Erythroblast (primary cell): ENCODE measurements around the gene KLHL29.

Source experiments
- DNase-seq, 2 experiments: peaks; one replicate each; lab custom pipeline; 2025; lab: John Stamatoyannopoulos, UW
- GATA1 ChIP-seq: IDR thresholded peaks from 2 replicates; pipeline ENCODE4 v1.6.1; 2011; ENCODE audit warnings: low read depth, mild to moderate bottlenecking, control low read depth, low read length, moderate library complexity
- POLR2A ChIP-seq: IDR thresholded peaks from 2 replicates; pipeline ENCODE4 v1.6.1; 2011; ENCODE audit warnings: mild to moderate bottlenecking, low read length

Gene KLHL29

DNA sequence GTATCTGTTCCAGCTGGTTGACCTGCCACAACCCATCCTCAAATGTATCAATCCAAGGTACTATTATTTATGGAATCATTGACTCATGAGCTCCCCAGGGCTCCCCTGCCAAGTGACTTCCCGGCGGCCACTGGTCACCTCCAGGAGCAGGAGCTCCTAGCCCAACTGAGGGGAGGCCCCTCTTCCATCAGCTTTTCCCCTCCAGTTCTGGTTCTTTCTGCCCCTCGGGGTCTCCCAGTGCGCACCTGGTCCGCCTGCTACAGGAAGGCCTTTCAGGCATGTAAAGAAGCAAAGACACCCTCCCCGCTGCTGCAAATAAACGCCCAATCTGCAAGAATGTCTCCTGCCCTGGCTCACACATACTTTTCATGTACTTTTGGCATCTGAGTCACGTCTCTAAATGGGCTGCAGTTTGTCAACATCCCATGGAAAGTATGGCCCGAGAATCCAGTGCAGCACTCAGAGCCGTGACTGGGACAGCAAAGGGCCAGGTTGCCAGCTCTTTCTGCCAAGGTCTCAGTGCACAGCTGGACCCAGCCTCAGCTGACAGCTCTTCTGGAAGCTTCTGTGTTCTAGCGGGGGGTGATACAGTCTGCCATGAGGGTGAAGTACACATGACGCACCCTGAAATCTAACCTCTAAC lies 41.4 kb downstream of the KLHL29 start:
- no peak for TF ChIP-seq POLR2A
- TF ChIP-seq GATA1, result no peak

DNA sequence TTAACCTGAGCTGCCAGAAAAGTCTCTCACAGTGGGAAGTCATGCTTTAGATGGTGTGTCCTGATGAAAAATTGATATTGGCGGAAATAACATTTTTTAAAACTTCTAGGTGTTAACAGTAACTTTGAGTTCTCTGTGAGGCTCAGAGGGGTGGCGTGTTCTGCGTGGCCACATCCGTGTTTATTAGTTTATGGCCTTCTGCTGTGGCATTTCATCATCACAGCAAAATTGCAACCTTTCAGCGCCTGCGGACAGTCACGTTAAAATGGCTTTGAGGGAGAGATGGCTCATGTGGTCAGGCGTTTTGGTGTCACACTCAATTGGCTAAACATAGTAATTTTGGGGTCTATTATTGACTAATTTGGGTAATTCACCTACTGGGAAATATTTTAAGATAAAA lies 42.4 kb downstream of the KLHL29 start:
- TF ChIP-seq POLR2A, result no peak
- no peak for TF ChIP-seq GATA1
- DNase-seq, result no peak

More for the DNA sequence above, 41.4 kb downstream of the KLHL29 start:
- DNase-seq, result no peak

DNA sequence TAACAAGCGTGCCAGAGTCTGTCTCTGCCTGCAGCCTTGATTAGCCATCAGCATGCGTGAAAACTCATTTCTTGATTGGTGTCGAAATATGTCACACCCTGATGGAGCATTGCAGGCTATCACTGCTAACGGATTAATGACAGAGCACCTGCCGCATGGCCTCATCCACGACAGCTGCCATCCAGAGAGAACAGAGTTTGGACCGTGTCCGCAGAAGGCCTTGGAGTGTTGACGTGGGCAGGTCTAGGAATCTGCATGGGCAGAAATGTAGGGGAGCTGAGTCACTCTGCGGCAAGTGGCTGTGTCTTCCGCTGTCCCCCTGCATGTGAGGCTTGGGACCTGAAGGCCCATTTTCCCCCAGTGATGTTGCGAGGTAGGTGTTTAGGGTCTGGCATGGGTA lies 43.0 kb downstream of the KLHL29 start:
- no peak for DNase-seq
- TF ChIP-seq GATA1, result no peak
- no peak for TF ChIP-seq POLR2A

DNA sequence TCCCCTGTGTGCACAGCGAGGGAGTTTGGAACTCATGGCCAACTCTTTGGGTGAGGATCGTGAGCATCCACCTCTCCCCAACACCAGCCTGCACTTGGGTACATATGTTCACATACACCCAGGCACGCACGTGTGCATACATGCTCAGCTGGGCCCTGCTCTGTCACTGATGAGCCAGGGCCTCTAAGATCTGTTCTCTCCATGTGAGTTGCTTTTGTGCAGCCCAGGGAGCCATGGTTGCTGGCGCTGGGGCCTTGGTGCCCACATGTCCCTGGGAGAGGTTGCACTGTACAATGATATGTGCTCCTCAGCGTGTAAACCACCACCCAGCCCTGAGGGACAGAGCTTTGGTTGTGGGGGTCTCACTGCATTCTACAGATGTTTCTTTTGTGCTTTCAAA lies 44.1 kb downstream of the KLHL29 start:
- no peak for TF ChIP-seq POLR2A
- TF ChIP-seq GATA1, result no peak
- DNase-seq, result no peak

DNA sequence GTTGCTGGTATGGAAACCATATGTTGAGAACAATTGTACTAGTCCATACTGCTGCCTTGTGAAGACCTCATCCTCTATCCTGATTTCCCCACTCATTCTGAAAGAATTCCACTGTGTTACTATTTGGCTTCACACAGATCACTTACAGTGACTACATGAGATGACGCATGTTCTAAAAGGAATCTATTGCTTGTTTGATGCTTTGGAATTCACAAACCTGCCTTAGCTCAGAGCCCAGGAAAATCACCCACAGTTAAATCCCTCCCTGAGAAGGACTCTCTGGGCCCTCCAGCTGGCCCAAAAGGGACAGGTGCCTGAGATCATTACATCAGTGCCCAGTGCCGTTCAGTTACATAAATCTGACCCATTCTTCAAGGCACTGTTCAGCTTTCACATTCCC lies 45.3 kb downstream of the KLHL29 start:
- TF ChIP-seq GATA1 (no peak), POLR2A (no peak)

DNA sequence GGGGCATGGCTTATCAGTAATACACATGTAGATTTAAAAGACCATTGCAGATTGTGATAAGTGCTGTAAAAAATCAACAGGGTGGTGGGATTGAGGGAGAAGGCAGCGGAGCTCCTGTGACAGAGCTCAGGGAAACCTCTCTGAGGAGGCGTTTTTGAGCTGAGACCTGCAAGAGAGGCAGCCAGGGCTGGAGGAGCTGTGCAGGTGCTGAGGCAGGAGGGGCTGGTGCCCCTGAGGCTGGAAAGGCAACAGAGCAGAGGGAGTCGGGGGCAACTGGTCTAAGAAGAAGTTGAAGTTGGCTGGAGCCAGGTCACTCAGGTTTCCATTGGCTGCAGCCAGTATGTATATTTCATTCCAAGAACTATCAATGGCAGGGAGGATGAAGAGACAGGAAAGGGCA lies 47.6 kb downstream of the KLHL29 start:
- no peak for DNase-seq
- TF ChIP-seq GATA1 (no peak), POLR2A (no peak)

More for the DNA sequence above, 45.3 kb downstream of the KLHL29 start:
- no peak for DNase-seq

DNA sequence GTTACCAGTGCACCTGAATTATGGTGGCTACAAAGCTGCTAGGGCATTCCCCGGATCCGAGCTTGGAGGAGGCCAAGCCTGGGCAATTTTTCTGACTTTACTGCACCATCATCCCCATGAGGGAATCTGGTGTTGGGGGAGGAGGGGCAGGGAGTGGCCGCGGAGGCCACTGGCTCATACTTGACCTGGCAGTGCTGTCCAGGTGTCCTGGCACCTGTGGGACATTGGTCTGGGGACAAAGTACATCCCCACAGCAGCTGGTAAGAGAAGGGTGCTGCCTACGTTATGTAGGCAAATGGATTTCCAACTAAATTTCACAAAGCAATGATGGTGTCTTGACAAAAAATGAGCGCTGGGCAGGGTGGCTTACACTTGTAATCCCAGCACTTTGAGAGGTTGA lies 48.3 kb downstream of the KLHL29 start:
- DNase-seq, result no peak
- TF ChIP-seq POLR2A (no peak), GATA1 (no peak)

DNA sequence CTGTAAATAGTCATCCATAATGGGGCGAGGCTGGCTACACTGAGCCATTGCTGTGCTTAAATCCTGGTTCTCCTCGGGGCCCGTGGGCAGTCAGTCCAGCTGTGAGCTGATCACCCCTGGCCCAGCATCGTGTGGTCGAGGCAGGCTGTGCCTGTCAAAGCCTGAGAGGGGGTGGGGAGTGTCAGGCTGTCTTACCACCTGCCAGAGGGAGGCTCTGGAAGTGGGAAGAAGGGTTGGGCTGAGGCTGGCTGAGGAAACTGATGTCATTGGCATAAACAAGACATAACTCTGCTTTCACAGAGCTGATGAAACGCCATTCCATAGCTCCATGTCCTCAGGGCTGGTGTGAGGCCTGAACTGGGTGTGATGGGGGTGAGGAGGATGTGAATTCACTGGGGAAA lies 49.7 kb downstream of the KLHL29 start:
- no peak for DNase-seq
- TF ChIP-seq POLR2A (no peak), GATA1 (no peak)

DNA sequence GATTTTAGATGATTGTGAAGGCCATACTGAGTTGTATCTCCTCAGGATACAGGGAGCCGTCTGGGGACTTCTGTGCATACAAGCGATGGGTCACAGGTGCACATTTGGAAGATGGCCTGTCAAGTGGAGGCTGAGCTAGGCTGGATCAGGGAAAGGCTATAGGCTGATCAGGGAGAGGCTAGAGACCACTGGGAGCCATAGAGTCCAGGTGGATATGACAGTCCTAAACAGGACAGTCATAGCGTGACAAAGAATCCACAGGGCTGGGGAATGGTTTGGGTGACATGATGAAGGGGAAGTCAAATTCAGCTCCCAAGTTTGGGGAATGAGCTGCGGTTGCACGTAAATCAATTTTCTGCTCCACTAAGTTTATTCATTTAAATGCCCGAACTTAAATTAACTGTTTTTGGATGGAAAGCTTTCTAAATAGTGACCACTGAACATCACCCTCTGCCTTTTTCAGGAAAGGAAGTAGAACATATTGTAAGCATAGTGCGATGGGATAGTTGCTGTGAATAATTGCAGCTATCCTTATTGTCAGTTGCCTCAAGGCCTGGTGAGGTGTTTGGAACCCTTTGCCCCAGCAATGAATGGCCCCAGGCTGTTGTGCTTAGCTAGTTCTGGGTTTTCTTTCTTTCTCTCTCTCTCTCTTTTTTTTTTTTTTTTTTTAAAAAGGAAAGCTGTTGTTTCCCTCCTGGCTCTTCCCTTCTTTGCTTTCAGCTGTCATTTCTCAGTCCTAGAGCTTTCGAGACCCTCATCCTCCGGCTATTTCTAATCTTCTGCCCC lies 50.5 kb downstream of the KLHL29 start:
- DNase-seq, result no peak

DNA sequence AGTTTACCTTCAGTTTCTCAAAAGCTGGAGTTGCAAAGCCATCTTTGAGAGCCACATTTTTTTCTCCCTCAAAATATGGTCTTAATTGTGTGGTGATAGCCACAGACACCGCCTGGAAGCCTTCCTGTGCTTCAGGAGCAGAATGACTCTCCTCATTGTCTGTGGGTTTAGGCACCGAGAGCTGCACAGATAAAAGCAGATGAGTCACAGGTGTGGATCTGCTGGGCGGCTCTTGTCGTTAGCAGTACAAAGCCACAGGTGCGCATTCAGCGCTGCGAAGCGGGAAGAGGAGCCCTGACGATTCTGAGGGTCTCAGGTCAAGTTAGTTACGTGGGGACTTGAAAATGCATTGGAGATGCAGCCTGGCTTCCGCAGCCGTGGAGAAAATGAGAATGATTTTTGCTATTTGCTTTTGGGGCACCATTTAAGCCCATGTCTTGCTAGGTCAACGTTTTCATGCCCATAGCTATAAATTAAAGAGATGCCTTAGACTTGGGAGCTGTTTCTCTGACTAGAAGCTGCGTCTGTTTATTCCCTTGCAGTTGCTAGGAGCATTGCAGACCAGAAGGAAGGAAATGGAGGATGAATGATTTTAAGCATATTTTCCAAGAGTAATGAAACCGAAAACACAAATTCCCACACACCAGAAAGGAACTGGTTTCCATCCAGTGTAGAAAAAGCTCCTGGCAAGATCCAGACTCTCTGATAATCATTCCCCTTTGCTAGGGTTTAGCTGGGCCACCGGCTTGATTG lies 51.5 kb downstream of the KLHL29 start:
- DNase-seq, result no peak
- TF ChIP-seq POLR2A (no peak), GATA1 (no peak)

More for the DNA sequence above, 50.5 kb downstream of the KLHL29 start:
- TF ChIP-seq POLR2A (no peak), GATA1 (no peak)

DNA sequence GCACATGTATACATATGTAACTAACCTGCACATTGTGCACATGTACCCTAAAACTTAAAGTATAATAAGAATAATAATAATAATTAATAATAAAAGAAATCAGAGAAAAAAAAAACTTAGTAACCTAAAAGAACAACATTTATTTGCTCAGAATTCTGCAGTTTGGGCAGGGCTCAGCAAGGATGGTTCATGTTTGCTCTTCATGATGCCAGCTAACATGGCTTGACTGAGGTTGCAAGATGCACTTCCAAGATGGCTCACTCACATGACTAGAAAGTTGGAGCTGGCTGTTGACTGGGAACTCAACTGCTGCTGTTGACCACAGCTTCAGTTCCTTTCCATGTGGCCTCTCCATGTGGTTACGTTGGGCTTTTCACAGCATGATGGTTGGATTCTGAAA lies 56.4 kb downstream of the KLHL29 start:
- no peak for TF ChIP-seq POLR2A
- no peak for TF ChIP-seq GATA1
- DNase-seq, result no peak

DNA sequence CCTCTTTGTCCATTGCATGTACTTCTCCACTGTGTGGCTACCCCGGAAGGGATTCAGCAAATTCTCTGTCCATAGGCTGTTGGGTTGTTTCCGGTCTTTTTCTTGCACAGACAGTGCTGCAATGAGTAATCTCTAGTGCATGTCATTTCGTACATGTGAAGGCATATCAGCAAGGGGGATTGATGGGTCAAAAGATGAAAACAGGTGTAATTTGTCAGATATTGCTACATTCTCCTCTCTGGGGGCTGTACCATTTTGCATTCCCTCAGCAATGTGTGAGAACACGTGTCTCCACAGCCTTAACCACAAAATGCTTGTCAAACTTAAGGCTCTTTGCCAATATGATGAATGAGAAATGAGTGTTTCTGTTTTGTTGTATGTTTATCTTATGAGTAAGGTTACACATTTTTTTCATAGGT lies 60.5 kb downstream of the KLHL29 start:
- DNase-seq, result no peak
- no peak for TF ChIP-seq POLR2A
- no peak for TF ChIP-seq GATA1

DNA sequence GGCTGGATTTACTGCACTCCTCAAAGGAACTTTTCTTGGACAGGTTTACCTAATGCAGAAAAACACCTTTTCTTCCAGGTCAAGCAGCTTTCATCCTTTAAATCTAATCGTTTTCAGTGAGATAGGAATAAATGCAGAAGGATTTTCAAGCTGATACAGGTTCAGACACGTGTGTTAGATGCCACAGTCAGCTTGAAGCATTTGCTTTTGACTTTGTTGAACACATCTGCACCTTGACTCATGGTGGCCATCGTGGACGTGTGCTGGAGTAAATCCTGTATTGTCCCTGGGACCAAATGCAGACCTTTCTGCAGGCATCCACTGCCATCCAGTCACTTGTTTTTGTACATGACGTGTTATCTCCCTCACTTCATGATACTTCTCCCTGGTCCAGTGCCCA lies 61.9 kb downstream of the KLHL29 start:
- TF ChIP-seq POLR2A (no peak), GATA1 (no peak)
- no peak for DNase-seq

DNA sequence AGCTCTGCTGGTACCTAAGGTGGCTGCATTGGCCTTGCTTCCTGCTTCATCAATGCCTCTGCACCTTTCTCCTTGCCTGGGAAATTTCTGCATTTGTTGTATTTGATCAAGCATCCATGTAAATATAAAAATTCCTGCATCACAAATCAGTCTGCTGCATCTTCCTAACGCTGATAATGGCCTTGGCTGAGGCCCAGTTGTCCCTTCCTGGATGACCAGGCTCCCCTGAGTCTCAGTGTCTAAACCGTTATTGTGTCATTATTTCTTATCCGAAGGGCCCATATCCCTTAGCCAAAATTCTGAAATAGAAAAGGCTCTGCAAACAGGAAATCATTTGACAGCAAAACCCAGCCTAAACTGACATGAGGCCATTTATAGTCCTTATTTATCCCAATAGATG lies 62.4 kb downstream of the KLHL29 start:
- no peak for DNase-seq
- TF ChIP-seq POLR2A (no peak), GATA1 (no peak)

DNA sequence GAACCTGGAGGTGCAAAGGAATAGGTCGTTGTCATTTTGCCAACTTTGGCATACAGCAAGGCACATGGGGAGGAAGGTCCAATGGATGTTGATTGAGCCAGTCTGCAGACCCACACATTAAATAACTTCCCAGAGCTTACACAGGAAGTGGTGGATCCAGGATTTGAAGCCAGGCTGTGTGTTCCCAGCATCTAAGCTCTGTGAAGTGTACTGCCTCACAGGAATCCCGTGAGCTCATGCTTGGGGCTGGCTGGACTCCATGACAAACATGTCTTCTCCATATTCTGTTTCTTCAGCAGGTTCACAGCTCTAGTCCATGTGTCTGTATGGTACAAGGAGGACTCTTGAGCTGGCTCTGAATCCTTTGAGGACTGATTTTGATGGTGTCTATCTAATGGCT lies 63.9 kb downstream of the KLHL29 start:
- no peak for DNase-seq
- no peak for TF ChIP-seq POLR2A
- TF ChIP-seq GATA1, result no peak
